T-helper 2 cell (primary cell): ENCODE measurements around the gene CPLX3.
A peak's percentile ranks its signal among the peaks of the same experiment; 100 is the strongest.
"Not testable (repeated sequence)": the region's sequence is repeated elsewhere in the genome, so short reads cannot be mapped to it uniquely, and the experiment has no call there.

Experiments
- DNase-seq, 5 experiments: peaks; one replicate each; pipeline versions ENCODE4 v3.0.0 to v3.0.0-alpha.2; 2012 to 2022
- total RNA-seq, 2 donors: gene quantifications; one replicate each; lab custom pipeline; 2026; lab: John Stamatoyannopoulos, UW

The CPLX3 gene
- total RNA-seq = 0 reads per million in 2 donors

GRCh38 chr15:74826364-74826819 lies at the start of gene CPLX3:
Gene CPLX3 (plus strand): TSS chr15:74826627. CDS start chr15:74826704, 77 bp downstream.
- peak in 4 of 5 experiments; percentile 16 to 41 (median 30) for DNase-seq

- DNase-seq = peak in 3 of 5 experiments; percentile 46 to 89 (median 73)
Observed at GRCh38 chr15:74776821-74777768, 49.3 kb upstream of the CPLX3 start.

GRCh38 chr15:74777769-74778598 lies 48.4 kb upstream of the CPLX3 start:
- no peak for DNase-seq

- DNase-seq = no peak
Observed at GRCh38 chr15:74778599-74778970, 47.8 kb upstream of the CPLX3 start.

DNA sequence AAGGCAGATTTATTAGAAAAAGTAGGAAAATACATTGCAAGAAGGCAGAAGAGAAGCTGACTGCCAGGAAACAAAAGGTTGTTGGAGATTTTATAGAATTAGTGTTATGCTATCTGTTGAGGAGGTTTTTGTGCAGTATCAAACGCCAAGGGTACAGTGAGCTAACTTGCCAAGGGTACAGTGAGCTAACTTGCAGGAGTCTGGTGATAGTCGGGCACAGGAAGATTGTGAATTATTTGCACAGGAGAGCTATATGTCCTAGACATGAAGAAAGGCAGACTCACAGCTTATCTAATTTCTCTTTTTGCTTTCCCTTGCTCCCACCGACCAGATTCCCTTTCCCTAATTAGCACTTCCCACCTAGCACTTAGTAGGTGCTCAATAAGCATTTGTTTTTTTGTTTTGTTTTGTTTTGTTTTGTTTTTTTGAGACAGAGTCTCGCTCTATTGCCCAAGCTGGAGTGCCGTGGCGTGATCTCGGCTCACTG lies 47.2 kb upstream of the CPLX3 start:
- no peak for DNase-seq

GRCh38 chr15:74780523-74781430 lies 45.6 kb upstream of the CPLX3 start:
- DNase-seq = peak in 3 of 5 experiments; percentile 43 to 89 (median 44)

- DNase-seq = peak; percentile 61 to 86 (median 76)
Observed at GRCh38 chr15:74781431-74782258, 44.8 kb upstream of the CPLX3 start, which contains the start of gene CSK. Gene CSK (plus strand): TSS chr15:74782080. CDS start chr15:74798298, 16,218 bp downstream.

DNA sequence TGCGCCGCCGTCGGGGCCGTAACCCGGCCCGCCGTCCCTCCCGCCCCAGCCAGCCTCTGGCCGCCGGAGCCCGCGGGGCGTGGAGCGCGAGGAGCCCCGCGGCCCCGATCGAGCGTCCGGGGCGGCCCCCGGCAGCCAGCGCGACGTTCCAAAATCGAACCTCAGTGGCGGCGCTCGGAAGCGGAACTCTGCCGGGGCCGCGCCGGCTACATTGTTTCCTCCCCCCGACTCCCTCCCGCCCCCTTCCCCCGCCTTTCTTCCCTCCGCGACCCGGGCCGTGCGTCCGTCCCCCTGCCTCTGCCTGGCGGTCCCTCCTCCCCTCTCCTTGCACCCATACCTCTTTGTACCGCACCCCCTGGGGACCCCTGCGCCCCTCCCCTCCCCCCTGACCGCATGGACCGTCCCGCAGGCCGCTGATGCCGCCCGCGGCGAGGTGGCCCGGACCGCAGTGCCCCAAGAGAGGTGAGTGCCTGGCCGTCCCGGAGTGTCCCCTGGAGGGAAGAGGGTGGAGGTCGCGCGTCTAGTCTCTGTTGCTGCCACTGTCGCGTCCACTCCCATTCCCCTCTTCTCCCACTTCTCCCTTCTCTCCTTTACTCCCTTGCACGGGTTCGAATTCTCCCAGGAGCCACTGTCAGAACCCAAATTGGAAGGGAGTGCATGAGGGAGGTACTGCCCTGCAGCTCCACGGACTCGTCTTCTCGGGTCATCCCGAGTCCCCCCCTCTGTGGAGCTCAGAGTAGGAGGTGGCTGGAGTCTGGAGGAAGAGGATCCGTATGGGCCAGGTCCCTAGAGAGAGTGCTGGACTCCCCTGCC lies 44.0 kb upstream of the CPLX3 start:
- DNase-seq = peak in 4 of 5 experiments; percentile 47 to 82 (median 64)

GRCh38 chr15:74783072-74783807 lies 43.2 kb upstream of the CPLX3 start:
- peak in 1 of 5 experiments; percentile 66 for DNase-seq

DNA sequence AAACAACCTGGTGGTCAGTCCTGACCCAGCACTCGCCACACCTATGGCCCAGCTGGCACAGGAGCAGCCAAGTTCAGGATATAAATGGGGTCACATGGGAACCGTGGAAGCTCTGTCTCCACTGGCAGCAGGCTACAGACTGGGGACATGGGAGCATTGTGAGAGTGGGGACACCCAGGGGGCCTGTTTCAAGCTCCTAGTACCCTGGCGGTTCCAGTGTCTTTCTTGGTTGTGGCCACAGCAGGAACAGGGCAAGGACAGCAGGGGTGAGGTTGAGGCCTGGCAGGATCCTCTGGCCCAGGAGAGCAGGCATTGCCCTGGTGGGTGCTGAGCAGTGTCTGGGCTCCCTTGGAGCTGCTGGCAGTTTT lies 42.6 kb upstream of the CPLX3 start:
- no peak for DNase-seq

DNA sequence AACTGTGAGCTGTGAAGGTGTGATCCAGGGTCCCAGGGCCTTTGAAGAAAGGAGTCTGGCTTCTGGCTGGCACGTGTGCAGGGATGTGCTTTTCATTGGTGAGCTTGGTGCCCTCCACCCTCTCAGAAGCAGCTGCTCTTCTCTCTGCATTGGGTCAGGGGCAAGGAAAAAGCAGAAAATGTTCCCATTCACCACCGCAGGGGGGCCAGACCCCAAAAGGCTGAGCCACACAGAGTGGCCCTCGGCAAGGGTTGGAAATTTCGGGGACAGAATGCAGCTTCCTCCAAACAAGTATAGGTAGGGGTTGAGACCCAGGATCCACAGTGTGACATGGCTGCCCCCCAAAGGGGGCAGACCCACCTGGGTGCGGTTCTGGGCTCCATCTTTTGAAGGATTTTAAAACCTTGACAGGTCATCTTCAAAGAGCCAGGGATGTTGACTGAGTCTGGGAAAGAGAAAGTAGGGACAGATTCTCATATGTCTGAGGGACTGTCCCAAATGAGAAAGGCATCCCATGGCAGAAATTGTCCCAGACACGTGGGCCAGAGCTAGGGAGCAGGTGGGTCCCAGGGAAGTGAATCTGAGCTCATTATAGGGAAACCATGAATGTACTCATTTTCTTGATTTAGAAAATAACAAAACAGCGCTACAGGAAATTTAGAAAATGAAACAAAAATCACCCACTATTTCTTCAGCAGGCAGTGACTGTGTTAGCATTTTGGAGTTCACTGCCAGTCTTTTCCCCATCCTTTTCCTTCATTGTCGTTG lies 41.8 kb upstream of the CPLX3 start:
- DNase-seq = no peak

GRCh38 chr15:74785194-74786032 lies 41.0 kb upstream of the CPLX3 start:
- peak in 1 of 5 experiments; percentile 90 for DNase-seq

DNA sequence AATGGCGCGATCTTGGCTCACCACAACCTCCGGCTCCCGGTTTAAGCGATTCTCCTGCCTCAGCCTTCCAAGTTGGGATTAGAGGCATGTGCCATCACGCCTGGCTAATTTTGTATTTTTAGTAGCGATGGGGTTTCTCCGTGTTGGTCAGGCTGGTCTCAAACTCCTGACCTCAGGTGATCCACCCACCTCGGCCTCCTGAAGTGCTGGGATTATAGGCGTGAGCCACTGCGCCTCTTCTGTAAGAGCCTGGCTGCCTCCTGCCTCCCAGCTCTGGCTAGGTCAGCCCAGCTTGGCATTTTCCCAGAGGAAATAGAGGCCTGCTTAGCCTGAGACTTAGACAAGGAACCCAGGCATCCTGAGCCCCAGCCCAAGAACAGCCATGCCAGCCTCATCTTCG lies 40.3 kb upstream of the CPLX3 start:
- DNase-seq = not testable (repeated sequence)

DNA sequence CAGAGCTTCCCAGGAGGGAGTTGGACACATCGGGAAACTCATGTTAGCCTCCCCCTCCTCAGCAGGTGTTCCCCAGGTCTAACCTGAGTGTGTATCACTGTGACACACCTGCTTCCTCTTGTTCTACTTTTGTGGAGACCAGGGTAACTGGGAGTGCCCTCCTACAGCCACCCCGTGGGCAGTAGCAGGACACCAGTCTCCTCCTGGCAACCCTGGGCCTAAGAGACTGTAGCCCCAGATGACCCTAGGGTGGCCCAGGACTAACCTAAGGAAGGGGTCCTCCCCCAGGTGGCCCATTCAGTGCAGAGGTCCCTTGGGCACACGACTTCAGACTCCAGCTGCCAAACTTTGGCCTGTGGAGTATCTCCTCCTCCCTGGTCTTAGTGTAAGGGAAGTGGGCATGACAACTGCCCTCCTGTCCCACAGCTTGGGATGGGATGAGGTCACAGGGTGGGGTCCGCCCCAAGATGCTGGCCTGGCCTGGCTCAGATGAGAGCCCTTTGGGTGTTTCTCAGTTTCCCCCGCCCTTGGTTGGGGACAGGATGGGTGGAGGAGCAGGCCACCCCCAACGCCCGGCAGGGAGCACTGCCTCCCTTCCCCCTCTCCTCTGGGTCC lies 39.8 kb upstream of the CPLX3 start:
- DNase-seq = no peak

GRCh38 chr15:74787251-74788041 lies 39.0 kb upstream of the CPLX3 start:
- DNase-seq = peak; percentile 67 to 98 (median 90)

- no peak for DNase-seq
Observed at GRCh38 chr15:74788042-74788682, 38.3 kb upstream of the CPLX3 start.
